Amniotic stem cell (primary cell): ENCODE data around the gene PLXDC2.
"Not testable (repeated sequence)": the region's sequence is repeated elsewhere in the genome, so short reads cannot be mapped to it uniquely, and the experiment has no call there.

Source experiments
- DNase-seq: peaks from one replicate; lab custom pipeline; 2025; lab: John Stamatoyannopoulos, UW

Gene PLXDC2

DNA sequence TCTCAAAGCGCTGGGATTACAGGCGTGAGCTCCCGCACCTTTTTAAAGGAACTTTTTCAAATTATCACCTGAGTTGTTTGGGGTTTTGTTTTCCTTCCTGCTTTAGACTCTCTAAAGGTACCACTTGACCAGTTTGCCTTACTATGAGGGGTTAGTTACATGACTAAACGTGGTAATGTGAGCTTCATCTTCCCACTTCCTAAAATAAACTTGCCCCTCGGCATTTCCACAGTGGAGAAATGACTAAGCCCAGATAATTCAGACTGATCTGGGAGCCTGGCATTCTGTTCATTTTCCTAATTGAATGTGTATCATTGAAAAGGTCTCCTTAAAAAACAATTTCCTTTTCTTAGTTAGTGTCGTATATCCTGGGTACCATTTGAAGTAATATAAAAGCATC, 163.4 kb downstream of the PLXDC2 start:
- DNase-seq = no peak

DNA sequence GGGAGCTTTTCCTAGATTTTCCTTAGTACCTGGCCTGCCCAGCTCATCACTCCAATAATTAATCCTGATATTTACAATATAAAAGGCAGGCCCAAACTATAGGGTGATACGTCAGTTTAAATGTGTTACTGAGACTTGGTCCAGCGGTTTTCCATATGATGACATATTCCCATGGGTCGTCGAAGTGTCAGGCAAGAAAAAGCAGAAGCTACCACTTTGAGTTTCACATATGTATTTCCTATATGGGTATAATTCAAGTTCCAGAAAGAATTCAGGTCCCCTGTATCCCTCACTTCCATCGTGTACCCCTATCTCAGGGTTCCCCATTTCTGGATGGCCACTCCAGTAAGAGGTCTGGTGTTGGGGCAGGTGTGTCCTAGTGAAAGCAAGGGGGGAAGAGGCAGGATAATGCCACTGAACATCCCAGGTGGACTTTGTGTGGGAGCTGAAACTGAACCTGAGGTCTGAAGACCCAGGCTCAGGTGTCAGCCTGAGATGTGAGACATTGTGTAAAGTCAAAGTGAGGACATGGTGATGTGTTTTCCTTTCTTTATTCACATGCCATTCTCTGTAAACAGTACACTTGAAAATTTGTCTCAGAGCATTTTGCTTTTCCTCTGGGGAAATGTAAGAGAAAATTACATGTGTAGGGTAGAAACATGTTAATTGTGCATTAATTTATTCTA, 167.8 kb downstream of the PLXDC2 start:
- no peak for DNase-seq

DNA sequence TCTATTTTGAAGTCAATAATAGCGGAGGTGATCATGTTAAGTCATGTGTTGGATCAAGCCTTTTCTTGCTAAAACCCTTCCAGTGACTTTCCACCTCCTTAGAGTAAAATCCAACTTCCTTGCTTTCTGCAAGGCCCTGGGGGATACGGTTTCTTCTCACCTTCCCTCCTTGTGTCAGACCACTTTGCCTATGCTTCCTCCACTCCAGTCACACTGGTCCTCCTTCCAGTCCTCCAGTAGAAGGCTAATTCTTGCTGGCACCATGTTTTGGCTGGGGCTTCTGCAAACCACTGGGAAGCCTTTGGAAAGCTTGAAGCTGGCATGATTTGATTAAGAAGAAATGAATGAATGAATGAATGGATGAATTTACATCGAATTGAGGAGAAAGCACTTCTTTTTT, 169.5 kb downstream of the PLXDC2 start:
- DNase-seq = no peak

DNA sequence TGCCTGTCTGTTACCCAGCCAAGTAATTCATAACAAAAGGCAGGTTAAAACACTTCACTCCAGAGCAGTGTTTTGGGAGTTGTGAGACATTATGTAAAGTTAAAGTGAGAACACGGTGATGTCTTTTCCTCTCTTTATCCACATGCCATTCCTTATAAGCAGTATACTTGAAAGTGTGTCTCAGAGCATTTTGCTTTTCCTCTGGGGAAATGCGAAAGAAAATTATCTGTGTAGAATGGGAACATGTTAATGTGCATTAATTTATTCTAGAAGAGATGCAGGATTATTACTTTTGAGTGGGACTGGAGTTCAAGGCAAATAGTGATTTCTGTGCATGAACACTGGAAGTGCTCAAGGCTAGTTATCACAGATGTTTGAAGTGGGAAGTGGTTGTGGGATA, 170.4 kb downstream of the PLXDC2 start:
- no peak for DNase-seq

DNA sequence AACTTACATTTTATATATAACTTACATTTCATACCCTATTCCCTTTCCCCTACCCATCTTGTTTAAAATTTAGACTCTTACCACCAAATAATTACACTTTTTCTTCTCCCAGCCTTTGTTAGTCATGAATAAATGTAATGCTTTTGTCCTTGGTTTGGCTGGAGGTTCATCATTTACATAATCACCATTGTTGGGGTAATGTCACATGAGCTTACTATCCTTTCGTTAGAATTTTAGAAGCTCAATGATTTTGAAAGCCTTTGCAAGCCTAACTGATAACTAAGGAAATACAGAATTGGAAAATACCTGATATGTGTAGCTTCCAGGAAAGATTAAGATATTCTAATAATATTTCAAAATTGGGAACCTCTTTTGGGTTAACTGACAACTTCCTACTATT, 171.7 kb downstream of the PLXDC2 start:
- DNase-seq = no peak

DNA sequence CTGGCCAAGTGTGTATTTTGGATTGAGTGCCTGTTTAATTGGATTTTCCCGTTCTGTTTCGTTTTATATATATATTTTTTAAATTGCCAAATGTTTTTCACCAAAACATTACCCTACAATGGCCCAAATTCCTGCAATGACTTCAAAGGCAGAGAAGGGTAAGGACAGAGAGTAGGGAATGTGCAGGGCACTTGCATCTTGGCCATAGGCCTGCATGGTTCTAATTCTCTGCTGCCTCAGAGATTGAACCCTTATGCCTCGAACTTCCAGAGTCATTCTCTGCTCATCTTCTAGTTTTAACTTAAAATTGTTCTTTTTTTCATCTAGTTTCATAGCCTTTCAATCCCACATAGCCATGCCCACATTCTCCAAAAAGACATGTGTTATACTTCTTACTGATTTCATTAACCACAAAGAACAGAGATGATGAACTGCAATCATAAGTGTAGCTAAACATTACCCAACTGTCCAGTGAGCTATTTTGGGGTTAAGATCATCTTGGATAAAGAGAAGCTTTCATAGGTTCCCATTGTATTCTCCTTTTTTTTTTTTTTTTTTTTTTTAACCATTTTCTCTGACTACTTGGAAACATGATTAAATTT, 177.6 kb downstream of the PLXDC2 start:
- DNase-seq = no peak

DNA sequence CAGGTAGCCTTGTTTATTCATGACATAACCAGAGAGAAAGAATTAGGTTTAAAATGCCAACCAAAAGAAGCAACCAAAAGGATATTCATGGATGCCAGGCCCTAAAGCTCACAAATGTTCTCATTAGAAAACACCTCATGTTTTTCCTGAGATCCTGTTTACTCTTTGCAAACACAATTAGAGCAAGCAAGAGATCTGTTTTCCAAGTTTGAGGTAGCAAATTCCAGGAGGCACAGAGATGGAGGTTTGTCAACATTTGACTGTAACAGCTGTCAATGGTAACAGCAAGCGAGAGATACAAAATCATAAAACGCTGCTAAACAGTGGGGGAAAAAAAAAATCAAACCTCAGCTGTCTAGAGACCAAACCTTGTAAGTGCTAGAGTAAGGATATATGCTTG, 182.2 kb downstream of the PLXDC2 start:
- no peak for DNase-seq

DNA sequence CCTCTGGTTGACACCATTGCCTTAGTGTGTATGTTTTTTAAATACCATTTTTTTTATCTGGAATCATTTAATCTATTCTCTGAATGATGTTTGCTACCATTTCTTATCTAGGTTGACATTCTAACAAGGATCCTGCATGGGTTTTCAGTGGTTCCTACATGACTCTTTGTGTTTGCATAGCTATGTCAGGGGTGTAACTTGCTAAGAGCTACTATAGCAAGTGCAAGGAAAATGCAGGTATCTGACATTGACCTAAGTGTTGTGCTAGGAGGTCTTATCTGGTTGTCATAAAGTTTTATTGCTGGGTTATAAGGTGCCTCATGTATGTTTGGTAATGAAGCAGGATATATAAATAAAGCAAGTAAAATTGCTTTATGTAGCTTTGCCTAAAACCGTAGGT, 183.2 kb downstream of the PLXDC2 start:
- DNase-seq = no peak

DNA sequence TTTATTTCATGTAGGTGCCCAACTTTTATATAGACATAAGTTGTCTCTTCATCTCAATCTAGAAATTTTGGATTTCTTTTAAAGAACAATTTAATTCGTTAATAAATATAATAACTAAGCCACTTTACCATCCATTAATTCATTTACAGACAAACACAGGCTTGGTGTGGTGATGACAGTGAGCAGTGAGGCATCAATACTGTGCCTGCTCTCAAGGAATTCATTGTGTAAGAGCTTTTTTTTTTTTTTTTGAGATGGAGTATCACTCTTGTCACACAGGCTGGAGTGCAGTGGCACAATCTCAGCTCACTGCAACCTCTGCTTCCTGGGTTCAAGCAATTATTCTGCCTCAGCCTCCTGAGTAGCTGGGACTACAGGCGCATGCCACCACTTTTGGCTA, 185.8 kb downstream of the PLXDC2 start:
- not testable (repeated sequence) for DNase-seq

DNA sequence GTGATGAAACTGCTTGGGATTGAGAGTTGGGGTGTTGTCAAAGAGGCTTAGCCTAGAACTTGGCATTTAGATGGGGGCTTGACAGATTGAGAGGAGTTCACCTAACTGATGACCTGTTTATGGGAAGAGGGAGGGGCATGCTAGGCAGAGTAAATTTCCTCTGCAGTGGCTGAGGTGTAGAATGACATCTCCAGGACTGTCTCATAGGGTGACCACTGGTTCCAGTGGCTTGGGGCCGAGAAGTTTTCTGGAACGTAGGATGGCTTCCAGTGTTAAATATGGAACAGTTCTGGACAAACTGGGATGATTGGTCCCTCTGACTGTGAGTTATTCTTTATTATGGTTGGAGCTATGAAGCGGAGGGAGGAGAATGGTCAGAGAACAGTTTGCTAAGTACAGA, 186.4 kb downstream of the PLXDC2 start:
- DNase-seq = no peak

DNA sequence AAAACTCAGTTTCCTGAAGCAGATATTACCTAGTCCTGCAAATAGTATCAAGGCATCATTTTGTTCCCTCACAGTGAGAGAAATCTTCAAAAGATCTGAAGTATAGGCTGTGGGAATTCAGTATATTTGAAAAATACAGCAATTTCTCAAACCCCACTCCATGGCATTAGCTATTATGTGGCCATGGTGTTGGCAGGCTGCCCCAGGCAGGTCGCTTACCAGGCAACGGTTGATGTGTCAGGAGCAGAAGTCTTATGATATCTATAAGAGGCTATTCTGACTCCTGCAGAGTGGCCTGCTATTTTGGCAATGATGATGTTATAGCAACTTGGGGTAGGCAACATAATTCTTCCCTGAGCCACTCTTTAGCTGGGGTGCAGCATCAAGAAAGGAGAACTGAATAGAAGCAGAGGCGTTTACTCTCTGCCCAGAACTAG, 187.9 kb downstream of the PLXDC2 start:
- DNase-seq = no peak

DNA sequence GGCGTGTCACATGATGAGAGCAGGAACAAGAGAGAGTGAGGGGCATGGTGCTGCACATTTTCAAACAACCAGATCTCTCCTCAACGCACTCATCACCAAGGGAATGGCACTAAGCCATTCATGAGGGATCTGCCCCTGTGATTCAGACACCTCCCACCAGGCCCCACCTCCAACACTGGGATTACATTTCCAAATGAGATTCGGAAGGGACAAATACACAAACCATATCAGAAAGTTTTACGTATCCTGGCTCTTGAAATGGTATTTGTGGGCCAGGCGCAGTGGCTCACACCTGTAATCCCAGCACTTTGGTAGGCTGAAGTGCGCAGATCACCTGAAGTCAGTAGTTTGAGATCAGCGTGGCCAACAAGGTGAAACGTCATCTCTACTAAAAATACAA, 189.4 kb downstream of the PLXDC2 start:
- DNase-seq = no peak

DNA sequence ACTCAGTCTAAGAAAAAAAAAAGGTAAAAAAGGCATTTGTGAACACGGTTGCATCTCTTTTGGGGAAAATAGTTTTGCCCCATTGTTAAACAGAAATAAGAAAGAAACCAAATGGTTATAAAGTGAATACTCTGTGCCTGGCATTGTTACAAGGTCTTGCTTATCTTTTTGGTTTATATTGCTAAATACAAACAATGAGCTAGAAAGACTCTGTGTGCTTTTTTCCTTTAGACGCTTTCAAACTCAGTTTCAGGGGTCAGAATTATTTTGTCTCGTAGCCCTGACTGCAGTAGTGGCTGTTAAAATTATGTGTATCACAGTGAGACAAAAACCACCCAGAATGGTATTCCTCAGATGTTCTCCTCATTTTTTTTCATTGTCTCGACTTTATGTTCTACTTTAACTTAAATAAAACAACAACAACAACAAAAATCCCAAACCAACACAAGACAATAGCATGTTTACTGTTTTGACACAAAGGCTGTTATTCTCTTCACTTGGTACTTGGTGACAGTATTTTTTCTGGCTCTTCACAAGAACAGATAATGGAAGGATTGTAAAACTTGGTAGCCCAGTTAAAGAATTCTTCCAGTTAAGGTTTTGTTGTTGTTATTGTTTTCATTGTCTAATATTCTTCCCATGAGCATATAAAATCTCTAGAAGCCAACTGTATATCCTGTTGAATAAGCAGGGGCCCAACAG, 190.1 kb downstream of the PLXDC2 start:
- DNase-seq = no peak

DNA sequence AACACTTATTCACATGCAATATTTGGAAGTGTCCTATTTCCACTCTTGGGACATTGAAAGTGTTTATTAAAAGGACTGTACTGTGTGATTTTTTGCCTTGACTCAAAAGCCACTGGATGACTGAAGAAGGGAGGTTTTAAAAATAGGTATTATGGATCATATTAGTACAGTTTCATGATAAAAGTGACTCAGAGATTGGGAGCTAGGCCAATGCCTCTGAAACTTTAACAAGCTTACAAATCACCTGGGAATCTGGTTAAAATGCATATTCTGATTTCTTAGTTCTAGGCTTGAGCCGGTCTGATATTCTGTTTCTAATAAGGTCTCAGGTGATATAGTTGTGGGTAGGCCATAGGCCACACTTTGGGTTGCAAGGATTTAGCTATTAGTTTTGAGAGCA, 191.2 kb downstream of the PLXDC2 start:
- DNase-seq = no peak

DNA sequence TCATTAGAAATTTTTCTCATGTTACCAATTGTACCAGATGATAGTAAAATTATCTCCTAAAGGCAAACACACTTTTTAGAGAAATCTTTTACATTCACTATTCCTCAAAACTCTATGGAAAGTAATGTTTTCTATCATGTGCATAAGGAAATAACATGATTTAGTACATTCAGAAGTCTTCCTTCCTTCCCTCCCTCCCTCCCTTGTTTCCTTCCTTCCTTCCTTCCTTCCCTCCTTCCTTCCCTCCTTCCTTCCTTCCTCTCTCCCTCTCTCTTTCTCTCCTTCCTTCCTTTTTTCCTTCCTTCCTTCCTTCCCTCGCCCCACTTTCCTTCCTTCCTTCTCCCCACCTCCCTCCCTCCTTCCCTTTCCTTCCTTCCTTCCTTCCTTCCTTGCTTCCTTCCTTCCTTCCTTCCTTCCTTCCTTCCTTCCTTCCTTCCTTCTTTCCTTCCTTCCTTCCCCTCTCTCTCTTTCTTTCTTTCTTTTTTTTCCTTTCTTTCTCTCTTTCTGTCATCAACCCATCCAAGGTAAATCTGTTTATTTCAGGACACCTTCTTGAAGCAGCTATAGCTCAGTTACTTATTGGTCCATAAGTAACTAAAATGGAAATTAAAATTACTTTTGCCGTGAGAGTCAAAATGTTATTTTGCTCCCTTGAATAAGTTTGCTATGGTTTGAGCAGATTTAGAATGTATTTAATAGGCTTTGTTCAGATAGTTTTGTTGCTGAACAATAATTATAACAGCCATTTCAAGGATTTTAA, 197.9 kb downstream of the PLXDC2 start:
- DNase-seq = no peak

DNA sequence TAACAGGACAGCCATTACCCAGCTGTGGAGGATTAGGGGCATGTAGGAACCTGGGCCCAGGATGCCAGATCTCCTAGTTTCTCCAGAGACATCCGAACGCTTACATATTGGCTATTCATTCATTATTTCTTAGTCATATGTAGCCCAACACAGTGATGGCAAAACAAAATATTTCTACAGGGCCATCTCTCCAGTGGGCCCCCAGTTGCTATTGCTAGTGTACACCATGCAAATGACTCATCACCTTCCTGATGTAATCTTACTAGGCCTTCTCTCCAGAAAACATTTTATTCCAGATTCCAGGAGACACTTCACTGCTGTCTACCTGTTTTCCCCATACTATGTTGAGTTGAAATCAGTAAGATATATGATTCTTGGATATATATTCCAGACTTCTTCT, 201.7 kb downstream of the PLXDC2 start:
- no peak for DNase-seq

DNA sequence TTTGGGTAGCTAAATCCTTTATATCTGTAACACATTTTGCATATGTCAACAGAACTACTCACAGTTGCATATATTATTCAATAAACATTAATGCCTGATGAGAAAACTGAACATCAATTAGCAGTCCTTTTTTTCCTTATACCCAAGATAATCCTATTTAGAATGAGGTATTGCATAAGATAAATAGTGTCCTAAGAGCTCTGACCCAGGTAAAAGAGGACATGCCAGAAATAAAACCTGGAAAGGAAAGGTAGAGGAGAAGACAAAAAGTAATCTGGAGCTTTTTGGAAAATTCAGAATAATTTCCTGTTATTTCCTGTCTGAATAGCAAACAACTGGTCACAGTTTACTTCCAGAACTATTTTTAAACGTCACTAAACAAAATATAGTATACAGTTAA, 204.4 kb downstream of the PLXDC2 start:
- no peak for DNase-seq

DNA sequence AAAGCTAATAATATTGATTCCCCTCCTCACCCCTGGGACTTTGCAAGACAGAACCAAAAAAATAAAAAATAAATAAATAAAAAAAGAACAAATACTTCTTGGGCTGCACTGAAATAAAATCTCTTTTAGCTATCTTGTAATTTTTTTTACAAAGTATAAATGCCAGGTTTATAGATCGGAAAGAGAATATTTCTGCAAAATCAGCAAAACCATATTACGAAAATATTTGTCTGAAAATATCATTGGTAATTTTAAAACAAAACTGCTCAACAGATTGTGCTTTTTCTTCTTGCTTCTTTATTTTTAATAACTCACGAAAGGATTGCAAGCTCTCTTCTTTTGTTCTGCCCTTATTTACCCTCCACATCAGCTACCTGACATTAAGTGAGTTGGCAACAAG, 213.3 kb downstream of the PLXDC2 start:
- DNase-seq = no peak

DNA sequence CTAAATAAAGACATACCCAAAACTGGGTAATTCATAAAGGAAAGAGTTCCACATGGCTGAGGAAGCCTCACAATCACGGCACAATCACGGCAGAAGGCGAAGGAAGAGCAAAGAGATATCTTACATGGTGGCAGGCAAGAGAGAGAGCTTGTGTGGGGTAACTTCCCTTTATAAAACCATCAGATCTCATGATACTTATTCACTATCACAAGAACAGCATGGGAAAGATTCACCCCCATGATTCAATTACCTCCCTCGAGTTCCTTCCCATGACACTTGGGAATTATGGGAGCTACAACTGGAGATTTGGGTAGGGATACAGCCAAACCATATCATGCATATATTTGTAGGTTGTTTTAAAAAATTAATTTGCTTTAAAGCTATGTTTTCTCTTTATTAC, 217.2 kb downstream of the PLXDC2 start:
- DNase-seq = no peak

DNA sequence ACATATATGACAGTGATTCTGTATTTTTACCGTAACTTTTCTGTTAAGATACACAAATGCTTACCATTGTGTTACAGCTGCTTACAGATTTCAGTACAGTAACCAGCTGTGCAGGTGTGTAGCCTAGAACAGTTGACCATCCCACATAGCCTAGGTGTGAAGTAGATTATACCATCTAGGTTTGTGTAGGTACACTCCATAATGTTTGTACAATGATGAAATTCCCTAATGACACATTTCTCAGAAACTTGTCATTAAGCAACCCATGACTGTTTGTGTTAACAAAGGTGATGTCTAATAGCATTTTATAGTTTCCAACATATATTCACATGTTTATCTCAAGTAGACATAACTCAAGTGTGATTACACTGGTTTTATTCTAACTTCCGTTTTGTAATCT, 218.5 kb downstream of the PLXDC2 start:
- DNase-seq = no peak

DNA sequence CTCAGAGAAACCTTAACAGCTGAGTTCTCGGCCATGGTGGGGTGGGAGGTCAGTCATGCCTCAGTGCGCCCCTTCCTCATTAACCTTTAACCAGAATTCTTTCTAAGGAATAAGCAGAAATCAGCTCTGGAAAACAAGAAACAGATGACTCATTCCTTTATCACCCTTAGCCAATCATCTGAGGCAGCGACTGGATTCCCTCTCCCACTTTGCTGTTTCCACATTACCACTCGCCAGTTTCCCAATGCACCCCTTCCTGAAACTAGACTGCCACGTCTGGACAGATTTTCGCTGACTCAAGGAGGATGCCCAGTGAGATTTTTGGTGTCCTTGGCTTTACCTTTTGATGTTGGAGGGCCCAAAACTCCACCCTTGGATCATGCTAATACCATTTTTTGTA, 223.8 kb downstream of the PLXDC2 start:
- DNase-seq = no peak

DNA sequence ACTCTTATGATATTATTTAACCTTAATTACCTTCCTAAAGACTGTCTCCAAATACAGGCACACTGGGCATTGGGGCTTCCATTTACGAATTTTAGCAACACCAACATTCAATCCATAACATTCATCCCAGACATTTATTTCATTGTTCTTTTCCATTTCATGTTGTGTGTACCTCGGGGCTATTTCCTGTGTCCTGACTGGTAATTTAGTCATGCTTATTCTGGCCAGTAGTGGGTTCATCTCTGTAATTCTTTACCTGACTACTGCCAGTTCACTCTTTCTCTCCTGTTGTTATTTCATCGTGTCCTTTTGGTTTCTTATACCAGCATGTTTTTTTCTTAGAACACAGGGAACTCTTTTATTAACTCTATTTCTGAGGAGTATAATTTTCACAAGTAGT, 225.7 kb downstream of the PLXDC2 start:
- DNase-seq = no peak

DNA sequence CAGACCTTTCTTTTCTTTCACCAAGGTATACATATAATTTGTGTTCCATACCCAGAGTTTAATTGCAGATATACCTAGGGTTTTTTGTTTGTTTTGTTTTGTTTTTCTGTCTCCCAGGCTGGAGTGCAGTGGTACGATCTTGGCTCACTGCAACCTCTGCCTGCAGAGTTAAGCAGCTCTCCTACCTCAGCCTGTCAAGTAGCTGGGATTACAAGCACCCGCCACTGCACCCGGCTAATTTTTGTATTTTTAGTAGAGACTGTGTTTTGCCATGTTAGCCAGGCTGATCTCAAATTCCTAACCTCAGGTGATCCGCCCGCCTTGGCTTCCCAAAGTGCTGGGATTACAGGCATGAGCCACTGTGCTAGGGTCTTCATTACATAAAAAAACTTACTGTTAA, 228.9 kb downstream of the PLXDC2 start:
- DNase-seq = not testable (repeated sequence)
